Prostate gland (tissue), 2 donors: Measurements from ENCODE around the gene SIX2. TPM values are rescaled to one million over a fixed set of nuclear protein-coding genes. Genes with fewer than 3 reads are reported as not detected.
A peak's percentile ranks its signal among the peaks of the same experiment; 100 is the strongest.

Experiments used
- DNase-seq: peaks from one replicate; pipeline ENCODE4 v3.0.0-alpha.2; 2019; ENCODE audit warnings: low spot score
- H3K27ac ChIP-seq, 2 donors: fragments of 200-600 bp; sonication (generic); 2 replicates each; pipeline ENCODE4 v1.5.1; 2017 to 2019
- H3K27me3 ChIP-seq: fragments of 200-600 bp; sonication (generic); replicated peaks from 2 replicates; pipeline ENCODE4 v1.5.1; 2019; ENCODE audit not compliant: insufficient read depth
- H3K36me3 ChIP-seq, 2 donors: fragments of 200-600 bp; sonication (generic); 1 replicate in 1 of 2; 2 replicates in 1 of 2; pipeline versions ENCODE4 v1.5.1 to v1.8.1; 2017 to 2019
- H3K4me1 ChIP-seq: fragments of 200-600 bp; sonication (generic); replicated peaks from 2 replicates; pipeline ENCODE4 v1.5.1; 2019
- H3K4me3 ChIP-seq, 2 donors: fragments of 200-600 bp; sonication (generic); 2 replicates each; pipeline ENCODE4 v1.5.1; 2017 to 2019
- H3K9me3 ChIP-seq: fragments of 200-600 bp; sonication (generic); 2 replicates; pipeline ENCODE4 v1.5.1; 2017
- CTCF ChIP-seq, 4 experiments: fragments of 200-600 bp in 2 of 4; fragments of 450-650 bp in 2 of 4; sonication (generic) in 2 of 4; IDR thresholded peaks; 1 replicate in 3 of 4; 2 replicates in 1 of 4; pipeline ENCODE4 v1.5.1; 2016 to 2019; ENCODE audit warnings: antibody characterized with exemption in 4 of 4, mild to moderate bottlenecking in 2 of 4, moderate library complexity in 2 of 4
- POLR2A ChIP-seq: fragments of 450-650 bp; IDR thresholded peaks from one replicate; pipeline ENCODE4 v1.6.1; 2016; ENCODE audit warnings: antibody characterized with exemption, mild to moderate bottlenecking
- POLR2AphosphoS5 ChIP-seq: sonication (generic); formaldehyde crosslinking; IDR thresholded peaks from one replicate; pipeline ENCODE4 v1.6.1; 2017; ENCODE audit warnings: antibody characterized with exemption
- WGBS: methylation state at CpG from one replicate; pipeline ENCODE4 v1.1.5; 2018; 5-methylcytosine and 5-hydroxymethylcytosine counted together
- intact Hi-C: fragments of 100-400 bp; cut with DNase I; formaldehyde crosslinking; loops from one replicate; pipeline ENCODE4 v1.14.2; 2022
- total RNA-seq, 2 donors: library from RNA; depleted of rRNA; stranded (reverse); fragments of >200 nt; gene quantifications; one replicate each; pipeline ENCODE4 v1.1.0, GENCODE V29; 2016

The SIX2 gene
- total RNA-seq, 2 donors from 2014 or later = 1.8 to 5.1 TPM

- no peak overlapping the region for H3K27ac ChIP-seq
- intact Hi-C loops = loop anchor here (1.0 to 5.0 kb wide), 2 partner anchors 475 to 563 kb away; no protein-coding TSS in a partner anchor
- no peaks in the 10 kb centered on the region for H3K36me3 ChIP-seq
- H3K27me3 ChIP-seq = peaks cover 18% of the 10 kb centered on the region
- no peaks in the 10 kb centered on the region for H3K9me3 ChIP-seq
- TF ChIP-seq CTCF (IDR thresholded peaks at IDR 0.05) = peak; percentile 69 to 91 (median 83)
- TF ChIP-seq POLR2A = no peak
- TF ChIP-seq POLR2AphosphoS5 = no peak
- WGBS = 22% methylated on average over 18 of the region's 38 CpGs
- no peak overlapping the region for H3K4me3 ChIP-seq
- H3K4me1 ChIP-seq = peaks cover 8% of the 10 kb centered on the region
- peak; percentile 49 for DNase-seq
Measured at GRCh38 chr2:44955593-44956392, 53.5 kb downstream of the SIX2 start.

Other genes with a start within 250 kb of the SIX2 start
- not detected for gene SIX3, start 67.8 kb downstream of the SIX2 start, total RNA-seq